Activated CD4-positive, alpha-beta memory T cell treated with anti-CD3 and anti-CD28 coated beads for 36 hours (primary cell): Measurements from ENCODE around the gene PITPNB. TPM values are rescaled to one million over a fixed set of nuclear protein-coding genes. Genes with fewer than 3 reads are reported as not detected.
A peak's percentile ranks its signal among the peaks of the same experiment; 100 is the strongest.

Source experiments
- CTCF ChIA-PET: fragments of 350-600 bp; sonication (Branson Sonifier 250); formaldehyde crosslinking; loops from one replicate; lab custom pipeline; 2021; ENCODE audit warnings: antibody characterized with exemption, inconsistent platforms; lab: Charles Lee
- POLR2A ChIA-PET: fragments of 350-600 bp; sonication (Branson Sonifier 250); formaldehyde crosslinking; loops from one replicate; lab custom pipeline; 2021; ENCODE audit warnings: antibody characterized with exemption; lab: Charles Lee
- DNase-seq: peaks from one replicate; pipeline ENCODE4 v3.0.0-alpha.2; 2020
- H3K27ac Mint-ChIP-seq: one replicate; pipeline ENCODE4 v1.8.0; 2021; ENCODE audit warnings: mixed read lengths
- H3K27me3 Mint-ChIP-seq: one replicate; pipeline ENCODE4 v1.8.0; 2021; ENCODE audit warnings: mixed read lengths
- H3K36me3 Mint-ChIP-seq: one replicate; pipeline ENCODE4 v1.8.0; 2021; ENCODE audit warnings: mixed read lengths
- H3K4me1 Mint-ChIP-seq: one replicate; pipeline ENCODE4 v1.8.0; 2021; ENCODE audit warnings: low read depth, mixed read lengths
- H3K4me3 Mint-ChIP-seq: one replicate; pipeline ENCODE4 v1.8.0; 2021; ENCODE audit warnings: mild to moderate bottlenecking, mixed read lengths
- H3K9me3 Mint-ChIP-seq: one replicate; pipeline ENCODE4 v1.8.0; 2021; ENCODE audit warnings: mixed read lengths
- intact Hi-C: fragments of 100-400 bp; cut with micrococcal nuclease; formaldehyde crosslinking; loops from one replicate; pipeline ENCODE4 v1.15.1; 2023
- total RNA-seq, 2 experiments: library from RNA; stranded (reverse); gene quantifications; one replicate each; pipeline ENCODE4 v1.2.3, GENCODE V29; 2021

PITPNB gene
- total RNA-seq, 2 experiments from 2014 or later, result 92.2 to 95.7 TPM

DNA sequence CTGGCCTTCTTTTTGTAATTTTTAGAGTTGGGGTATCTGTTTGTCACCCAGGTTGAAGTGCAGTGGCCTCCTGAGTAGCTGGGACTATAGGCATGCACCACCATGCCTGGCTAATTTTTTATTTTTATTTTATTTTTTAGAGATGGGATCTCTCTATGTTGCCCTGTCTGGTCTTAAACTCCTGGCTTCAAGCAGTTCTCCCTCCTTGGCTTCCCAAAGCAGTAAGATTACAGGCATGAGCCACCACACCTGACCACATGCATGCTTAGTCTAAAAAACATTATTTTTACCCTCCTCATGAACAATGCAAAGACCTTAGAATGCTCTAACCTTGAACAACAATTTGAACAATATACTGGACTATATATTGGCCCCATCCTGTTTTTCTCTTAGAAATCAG is 22.1 kb upstream of the PITPNB start:
- H3K9me3 Mint-ChIP-seq, result no peaks in the 10 kb centered on the region
- H3K27me3 Mint-ChIP-seq, result no peaks in the 10 kb centered on the region
- no peaks in the 10 kb centered on the region for H3K4me1 Mint-ChIP-seq
- ChIA-PET POLR2A (no interaction called here), CTCF (no interaction called here)
- DNase-seq, result no peak
- H3K27ac Mint-ChIP-seq, result no peak overlapping the region
- H3K4me3 Mint-ChIP-seq, result no peak overlapping the region
- intact Hi-C loops, result no loop called here
- peaks cover 6% of the 10 kb centered on the region for H3K36me3 Mint-ChIP-seq

DNA sequence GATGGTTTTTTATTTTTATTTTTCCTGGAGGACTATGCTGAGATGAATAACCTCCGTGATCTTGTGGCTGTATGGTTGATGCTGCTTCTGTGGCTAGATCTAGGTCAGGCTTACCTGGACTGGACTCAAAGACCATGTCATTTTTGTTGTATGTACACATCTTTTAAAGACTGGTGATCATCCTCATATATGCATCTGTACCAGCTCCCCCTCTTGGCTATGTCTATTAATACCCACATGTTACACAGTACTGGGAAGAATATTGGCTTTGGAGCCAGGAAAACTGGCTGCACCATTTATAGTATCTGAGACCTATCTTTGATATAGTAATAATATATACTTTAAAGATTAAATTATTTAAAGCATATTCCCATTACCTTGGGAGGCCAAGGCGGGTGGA is 18.4 kb upstream of the PITPNB start:
- no peak for DNase-seq
- Mint-ChIP-seq H3K27ac (no peak overlapping the region), H3K4me1 (no peaks in the 10 kb centered on the region), H3K36me3 (peaks cover 6% of the 10 kb centered on the region), H3K27me3 (no peaks in the 10 kb centered on the region), H3K4me3 (no peak overlapping the region), H3K9me3 (no peaks in the 10 kb centered on the region)
- ChIA-PET CTCF (interaction anchor here (0.6 to 1.0 kb wide), 3 partner anchors 14 to 51 kb away, joined by 3 to 4 read pairs (median 3); no protein-coding TSS in a partner anchor), POLR2A (no interaction called here)
- intact Hi-C loops, result no loop called here

- Mint-ChIP-seq H3K27me3 (no peaks in the 10 kb centered on the region), H3K36me3 (no peaks in the 10 kb centered on the region), H3K9me3 (no peaks in the 10 kb centered on the region), H3K27ac (no peak overlapping the region), H3K4me1 (no peaks in the 10 kb centered on the region), H3K4me3 (no peak overlapping the region)
- POLR2A ChIA-PET, result no interaction called here
- CTCF ChIA-PET, result no interaction called here
- intact Hi-C loops, result no loop called here
- no peak for DNase-seq
Measured at GRCh38 chr22:27935897-27936296, 16.8 kb upstream of the PITPNB start.

GRCh38 chr22:27934069-27934468 is 15.0 kb upstream of the PITPNB start:
- DNase-seq, result no peak
- CTCF ChIA-PET, result no interaction called here
- Mint-ChIP-seq H3K4me3 (no peak overlapping the region), H3K36me3 (no peaks in the 10 kb centered on the region), H3K4me1 (no peaks in the 10 kb centered on the region), H3K27ac (no peak overlapping the region), H3K9me3 (no peaks in the 10 kb centered on the region), H3K27me3 (no peaks in the 10 kb centered on the region)
- intact Hi-C loops, result no loop called here
- POLR2A ChIA-PET, result no interaction called here

DNA sequence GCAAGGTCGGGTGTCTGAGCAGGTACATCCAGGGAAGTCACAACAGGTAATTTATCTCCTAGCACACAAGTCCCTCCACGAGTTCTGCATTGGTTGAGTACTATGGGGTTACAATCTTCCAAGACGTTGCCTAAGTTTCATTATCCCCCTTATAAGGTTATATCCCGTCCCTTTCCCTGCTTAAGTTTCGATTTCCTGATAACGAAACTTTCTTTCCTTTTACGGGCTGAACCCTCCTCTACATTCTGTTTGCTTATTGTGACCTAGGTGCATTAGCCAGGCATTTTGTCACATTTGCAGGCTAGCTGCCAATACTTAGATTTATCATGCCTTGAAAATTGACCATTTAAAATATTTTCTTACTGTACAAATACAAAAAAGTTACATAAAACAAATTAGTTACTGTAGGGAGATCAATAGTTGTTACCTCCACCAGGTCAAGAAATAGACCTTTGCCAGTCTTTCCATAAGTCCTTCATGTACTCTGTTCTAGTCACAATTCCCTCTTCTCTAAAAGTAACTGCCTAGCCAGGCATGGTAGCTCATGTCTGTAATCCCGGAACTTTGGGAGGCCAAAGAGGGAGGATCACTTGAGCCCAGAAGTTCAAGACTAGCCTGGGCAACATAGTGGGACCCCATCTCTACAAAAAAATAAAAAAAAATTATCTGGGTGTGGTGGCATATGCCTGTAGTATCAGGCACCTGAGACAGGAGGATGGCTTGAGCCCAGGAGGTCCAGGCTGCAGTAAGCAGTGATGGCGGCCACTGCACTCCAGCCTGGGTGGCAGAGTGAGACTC is 14.3 kb upstream of the PITPNB start:
- H3K9me3 Mint-ChIP-seq, result no peaks in the 10 kb centered on the region
- H3K27ac Mint-ChIP-seq, result no peak overlapping the region
- intact Hi-C loops, result no loop called here
- POLR2A ChIA-PET, result no interaction called here
- H3K27me3 Mint-ChIP-seq, result no peaks in the 10 kb centered on the region
- no peaks in the 10 kb centered on the region for H3K4me1 Mint-ChIP-seq
- CTCF ChIA-PET, result no interaction called here
- H3K36me3 Mint-ChIP-seq, result no peaks in the 10 kb centered on the region
- no peak overlapping the region for H3K4me3 Mint-ChIP-seq
- DNase-seq, result no peak

- H3K4me1 Mint-ChIP-seq, result peaks cover 8% of the 10 kb centered on the region
- no peak overlapping the region for H3K27ac Mint-ChIP-seq
- H3K4me3 Mint-ChIP-seq, result no peak overlapping the region
- H3K36me3 Mint-ChIP-seq, result no peaks in the 10 kb centered on the region
- CTCF ChIA-PET, result no interaction called here
- POLR2A ChIA-PET, result interaction anchor here (0.7 kb wide), 1 partner anchor 60 kb away, joined by 3 read pairs; no protein-coding TSS in a partner anchor
- no peak for DNase-seq
- intact Hi-C loops, result no loop called here
- no peaks in the 10 kb centered on the region for H3K9me3 Mint-ChIP-seq
- no peaks in the 10 kb centered on the region for H3K27me3 Mint-ChIP-seq
Measured at GRCh38 chr22:27930331-27931060, 11.4 kb upstream of the PITPNB start.

DNA sequence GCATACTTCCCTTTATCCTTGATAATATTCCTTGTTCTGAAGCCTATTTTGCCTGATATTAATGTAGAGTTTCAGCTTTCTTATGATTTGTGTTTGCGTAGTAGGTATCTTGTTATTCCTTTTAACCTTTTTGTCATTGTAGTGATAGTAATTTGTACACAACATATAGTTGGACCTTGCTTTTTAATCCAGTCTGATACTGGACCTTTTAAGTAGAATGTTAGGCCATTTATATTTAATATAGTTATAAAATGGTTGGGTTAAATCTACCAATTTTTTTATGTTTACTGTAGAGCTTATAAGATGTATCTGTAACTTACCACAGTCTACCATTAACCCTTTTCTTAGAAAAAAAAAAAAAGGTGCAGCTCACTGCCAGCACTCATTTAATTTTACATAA is 8.6 kb upstream of the PITPNB start:
- intact Hi-C loops, result no loop called here
- ChIA-PET CTCF (interaction anchor here (1.0 kb wide), 1 partner anchor 81 kb away, joined by 3 read pairs; no protein-coding TSS in a partner anchor), POLR2A (no interaction called here)
- Mint-ChIP-seq H3K4me3 (no peak overlapping the region), H3K36me3 (peaks cover 7% of the 10 kb centered on the region), H3K9me3 (no peaks in the 10 kb centered on the region), H3K27me3 (no peaks in the 10 kb centered on the region), H3K27ac (no peak overlapping the region), H3K4me1 (peaks cover 16% of the 10 kb centered on the region)
- DNase-seq, result no peak

DNA sequence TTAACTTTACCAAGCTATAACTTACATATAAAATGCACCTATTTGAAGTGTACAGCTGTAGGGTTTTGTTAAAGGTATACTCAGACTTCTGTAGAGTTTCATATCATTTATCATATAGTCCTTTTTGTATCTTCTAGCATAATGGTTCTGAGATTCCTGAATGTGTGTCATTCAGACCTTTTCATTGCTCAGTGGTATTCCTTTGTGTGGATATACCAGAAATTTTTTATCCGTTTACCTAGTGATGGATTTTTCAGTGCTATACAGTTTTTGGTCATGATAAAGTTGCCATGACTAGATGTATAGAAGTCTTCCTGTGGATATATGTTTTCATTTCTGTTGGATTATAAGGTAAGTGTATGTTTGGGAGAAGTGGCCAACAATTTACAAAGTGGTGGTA is 6.3 kb upstream of the PITPNB start:
- no peaks in the 10 kb centered on the region for H3K27me3 Mint-ChIP-seq
- peaks cover 11% of the 10 kb centered on the region for H3K36me3 Mint-ChIP-seq
- ChIA-PET POLR2A (no interaction called here), CTCF (no interaction called here)
- H3K4me3 Mint-ChIP-seq, result no peak overlapping the region
- H3K4me1 Mint-ChIP-seq, result peaks cover 32% of the 10 kb centered on the region
- intact Hi-C loops, result no loop called here
- no peak overlapping the region for H3K27ac Mint-ChIP-seq
- H3K9me3 Mint-ChIP-seq, result no peaks in the 10 kb centered on the region
- DNase-seq, result no peak

DNA sequence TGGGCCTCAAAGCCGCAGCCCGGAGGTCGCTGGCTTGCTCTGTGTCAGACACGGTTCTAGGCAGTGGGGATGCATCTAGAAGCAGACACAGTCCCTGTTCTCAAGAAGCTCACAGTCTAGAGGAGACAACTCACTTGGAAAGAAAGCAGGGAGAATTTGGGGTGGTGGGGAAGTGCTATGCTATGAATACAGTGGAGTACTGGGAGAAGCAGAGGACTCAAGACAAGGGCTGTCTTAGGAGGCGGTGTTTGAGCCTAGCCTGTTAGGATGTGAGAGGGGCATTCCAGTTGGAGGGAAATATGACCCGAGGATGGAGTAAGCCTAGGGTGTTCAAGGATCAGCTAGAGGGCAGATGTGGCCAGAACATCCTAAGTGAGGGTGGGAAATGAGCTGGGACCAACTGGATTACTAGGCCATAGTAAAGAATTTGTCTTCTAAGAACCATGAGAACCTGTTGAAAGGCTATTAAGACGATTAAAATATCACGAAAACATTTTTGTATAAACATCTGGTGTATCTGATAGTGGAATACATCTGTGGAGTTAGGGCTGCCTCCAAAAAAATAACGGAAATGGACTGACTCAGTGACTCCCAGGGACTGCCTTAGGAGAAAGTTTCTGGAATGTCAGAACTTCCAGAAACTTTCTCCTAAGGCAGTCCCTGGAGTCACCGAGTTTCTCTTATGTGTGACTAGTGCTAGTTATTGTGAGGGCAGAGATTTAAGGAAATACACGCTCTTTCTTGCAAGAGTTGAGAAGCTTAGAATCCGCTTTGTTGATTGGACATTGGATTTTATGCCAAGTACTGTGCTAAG is 1.1 kb upstream of the PITPNB start:
- intact Hi-C loops, result loop anchor here (1.0 to 5.0 kb wide), 3 partner anchors 15 to 1248 kb away; partner anchors contain the start of gene CHEK2
- CTCF ChIA-PET, result interaction anchor here (1.1 to 3.8 kb wide), 4 partner anchors 31 to 1436 kb away, joined by 3 to 38 read pairs (median 9); partner anchors contain the start of genes HPS4 and SRRD
- no peaks in the 10 kb centered on the region for H3K27me3 Mint-ChIP-seq
- POLR2A ChIA-PET, result interaction anchor here (0.8 to 1.6 kb wide), 4 partner anchors 32 to 880 kb away, joined by 3 to 4 read pairs (median 3); partner anchors contain the start of gene XBP1
- H3K27ac Mint-ChIP-seq, result peak overlapping the region; percentile 99
- peak overlapping the region; percentile 100 for H3K4me3 Mint-ChIP-seq
- DNase-seq, result no peak
- H3K9me3 Mint-ChIP-seq, result no peaks in the 10 kb centered on the region
- peaks cover 33% of the 10 kb centered on the region for H3K36me3 Mint-ChIP-seq
- H3K4me1 Mint-ChIP-seq, result peaks cover 54% of the 10 kb centered on the region

DNA sequence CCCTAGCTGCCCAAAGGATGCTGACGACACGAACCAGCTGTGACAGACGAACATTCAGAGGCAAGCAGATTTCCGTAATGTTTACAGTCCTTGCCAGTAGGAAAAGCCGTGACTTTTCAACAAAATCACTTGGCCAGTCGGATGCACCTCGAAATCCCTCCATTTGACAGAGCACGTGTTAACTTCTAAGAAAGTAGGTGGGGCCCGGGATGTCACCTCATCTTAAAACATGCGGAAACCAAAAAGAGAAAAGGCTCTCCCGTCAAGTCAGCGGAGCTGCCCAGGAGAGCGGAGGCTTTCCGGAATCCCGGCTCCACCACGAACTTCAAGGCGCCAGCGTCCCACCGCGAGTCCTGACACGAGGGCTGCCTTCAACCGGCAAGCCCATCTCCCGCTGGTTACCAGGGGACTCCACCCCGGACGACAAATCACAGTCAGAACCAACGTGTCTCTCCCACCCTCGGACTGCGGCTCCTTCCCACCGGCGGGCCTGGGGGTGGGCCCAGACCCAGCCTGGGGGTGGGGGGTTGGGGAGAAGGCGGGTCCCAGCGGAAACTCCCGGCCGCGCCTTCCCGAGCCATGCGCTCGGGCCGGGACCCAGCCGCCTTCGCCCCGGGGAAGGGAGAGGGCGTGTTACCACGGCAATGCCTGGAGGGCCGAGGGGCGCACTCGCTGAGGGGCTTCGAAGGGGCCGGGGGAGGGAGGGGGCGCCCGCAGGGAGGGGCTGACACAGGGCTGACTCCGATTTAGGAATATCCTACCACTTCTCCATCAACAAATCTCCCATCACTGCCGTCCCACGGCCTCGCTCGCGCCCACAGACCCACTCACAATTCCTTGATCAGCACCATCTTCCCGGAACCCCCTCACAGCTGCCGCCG is 475 bp downstream of the PITPNB start:
- ChIA-PET CTCF (interaction anchor here (0.9 to 3.8 kb wide), 6 partner anchors 11 to 1435 kb away, joined by 3 to 38 read pairs (median 5); partner anchors contain the start of genes HPS4 and SRRD), POLR2A (interaction anchor here (0.8 to 1.4 kb wide), 6 partner anchors 20 to 1246 kb away, joined by 3 to 6 read pairs (median 4); partner anchors contain the start of gene XBP1)
- Mint-ChIP-seq H3K27ac (peak overlapping the region; percentile 99), H3K4me3 (peak overlapping the region; percentile 100), H3K27me3 (no peaks in the 10 kb centered on the region), H3K36me3 (peaks cover 36% of the 10 kb centered on the region), H3K9me3 (no peaks in the 10 kb centered on the region), H3K4me1 (peaks cover 68% of the 10 kb centered on the region)
- DNase-seq, result peak; percentile 78
- intact Hi-C loops, result loop anchor here (1.0 to 5.0 kb wide), 3 partner anchors 14 to 1246 kb away; partner anchors contain the start of gene CHEK2

DNA sequence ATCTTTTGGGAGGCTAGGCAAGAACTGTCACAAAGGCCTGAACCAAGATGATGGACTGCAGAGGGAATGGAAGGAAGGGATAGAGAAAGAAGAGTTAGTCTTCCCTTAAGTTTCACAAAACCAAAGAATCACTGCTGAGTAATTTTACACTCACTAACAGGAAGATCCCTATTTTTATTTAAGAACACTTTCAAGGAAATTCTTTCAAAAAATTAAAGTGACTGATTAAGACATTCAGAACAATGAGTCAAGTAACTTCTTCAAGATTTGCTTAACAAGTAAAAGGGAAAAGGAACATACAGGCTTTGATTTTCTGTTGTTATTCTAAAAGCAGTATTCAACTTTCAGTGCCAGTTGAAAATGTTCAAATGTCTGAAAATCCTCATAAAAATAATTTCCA is 3.1 kb downstream of the PITPNB start:
- H3K36me3 Mint-ChIP-seq, result peaks cover 39% of the 10 kb centered on the region
- no peak for DNase-seq
- H3K27ac Mint-ChIP-seq, result no peak overlapping the region
- peaks cover 73% of the 10 kb centered on the region for H3K4me1 Mint-ChIP-seq
- H3K27me3 Mint-ChIP-seq, result no peaks in the 10 kb centered on the region
- ChIA-PET CTCF (interaction anchor here (1.1 kb wide), 1 partner anchor 58 kb away, joined by 3 read pairs; no protein-coding TSS in a partner anchor), POLR2A (no interaction called here)
- intact Hi-C loops, result loop anchor here (5.0 kb wide), 1 partner anchor 1244 kb away; no protein-coding TSS in a partner anchor
- H3K9me3 Mint-ChIP-seq, result no peaks in the 10 kb centered on the region
- H3K4me3 Mint-ChIP-seq, result no peak overlapping the region
